OCI-LY7 (cell line): ENCODE results near the gene SELENOP.

Source experiments
- CTCF ChIP-seq: fragments of 200-600 bp; sonication (generic); conservative IDR thresholded peaks from 2 replicates; pipeline ENCODE4 v1.5.1; 2014; ENCODE audit warnings: mild to moderate bottlenecking, antibody characterized with exemption, low read length, moderate library complexity, mixed read lengths
- EZH2phosphoT487 ChIP-seq: fragments of 200-600 bp; sonication (generic); IDR thresholded peaks from 2 replicates; pipeline ENCODE4 v1.6.1; 2018; ENCODE audit warnings: low read depth, borderline replicate concordance, mild to moderate bottlenecking, mixed run types, antibody characterized with exemption, low read length, moderate library complexity, mixed read lengths

GRCh38 chr5:42799668-42800114 lies 12.0 kb downstream of the SELENOP start:
- no peak for TF ChIP-seq CTCF
- no peak for TF ChIP-seq EZH2phosphoT487
